Epithelial cell of prostate (primary cell): ENCODE data around the gene PCBP2.
"Not testable (repeated sequence)": the region's sequence is repeated elsewhere in the genome, so short reads cannot be mapped to it uniquely, and the experiment has no call there.

ENCODE experiments used
- DNase-seq: peaks from one replicate; pipeline ENCODE4 v3.0.0-alpha.2; 2011; ENCODE audit warnings: low read depth, low spot score
- H3K27ac ChIP-seq: fragments of 450-650 bp; 2 replicates; pipeline ENCODE4 v1.5.1; 2017; ENCODE audit warnings: mild to moderate bottlenecking

Gene PCBP2

DNA sequence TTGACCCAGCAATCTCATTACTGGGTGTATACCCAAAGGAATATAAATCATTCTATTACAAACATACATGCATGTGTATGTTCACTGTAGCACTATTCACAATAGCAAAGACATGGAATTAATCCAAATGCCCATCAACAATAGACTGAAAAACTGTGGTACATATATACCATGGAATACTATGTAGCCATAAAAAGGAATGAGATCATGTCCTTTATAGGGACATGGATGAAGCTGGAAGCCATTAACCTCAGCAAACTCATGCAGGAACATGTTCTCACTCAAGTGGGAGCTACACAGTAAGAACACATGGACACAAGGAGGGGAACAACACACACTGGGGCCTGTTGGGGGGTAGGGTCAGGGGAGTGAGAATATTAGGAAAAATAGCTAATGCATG is 12.3 kb upstream of the PCBP2 start:
- H3K27ac ChIP-seq, DNase-seq: not testable (repeated sequence)

DNA sequence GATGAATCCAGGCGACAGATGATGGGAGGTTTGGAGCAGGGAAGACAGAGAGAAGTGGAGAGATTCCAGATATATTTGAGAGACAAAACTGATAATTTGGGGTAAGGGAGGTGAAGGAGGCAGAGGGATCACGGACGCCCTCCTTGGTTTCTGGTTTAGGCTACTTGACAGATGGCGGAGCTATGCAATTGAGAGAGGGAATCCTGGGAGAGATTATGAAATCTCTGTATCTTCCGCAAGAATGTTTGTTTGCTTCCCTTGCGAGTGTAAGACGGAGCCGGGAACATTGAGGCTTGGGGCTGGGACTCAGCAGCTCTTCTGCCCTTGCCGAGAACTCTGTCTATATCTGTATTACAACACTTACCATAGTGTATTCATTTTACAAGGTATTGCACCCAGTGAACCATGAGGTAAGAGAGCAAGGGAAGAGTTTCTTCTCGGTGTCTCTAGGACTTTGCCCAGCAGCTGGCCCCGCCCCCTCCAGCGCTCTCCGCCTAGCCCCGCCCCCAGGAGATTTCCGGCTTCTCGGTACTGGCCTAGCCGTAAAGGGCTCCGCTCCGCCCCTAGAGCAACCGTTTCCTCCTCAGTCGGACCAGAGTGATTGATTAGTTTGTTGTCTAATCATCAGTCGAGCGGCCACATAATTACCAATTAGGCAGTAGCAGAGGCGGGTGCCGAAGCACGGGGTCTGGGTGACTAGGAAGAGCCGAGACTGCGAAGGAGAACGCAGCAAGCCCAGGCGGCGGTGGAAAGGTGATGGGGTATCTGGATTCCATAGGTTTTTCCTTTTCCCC is 10.7 kb upstream of the PCBP2 start, which contains the start of gene PRR13:
TSS of gene PRR13 (plus strand) at position 695 of the 794 bp plus-strand sequence. CDS start 981 bp downstream, outside the sequence.
- H3K27ac ChIP-seq, result peak within 1 kb of the TSS; percentile 89
- peak; percentile 96 for DNase-seq

DNA sequence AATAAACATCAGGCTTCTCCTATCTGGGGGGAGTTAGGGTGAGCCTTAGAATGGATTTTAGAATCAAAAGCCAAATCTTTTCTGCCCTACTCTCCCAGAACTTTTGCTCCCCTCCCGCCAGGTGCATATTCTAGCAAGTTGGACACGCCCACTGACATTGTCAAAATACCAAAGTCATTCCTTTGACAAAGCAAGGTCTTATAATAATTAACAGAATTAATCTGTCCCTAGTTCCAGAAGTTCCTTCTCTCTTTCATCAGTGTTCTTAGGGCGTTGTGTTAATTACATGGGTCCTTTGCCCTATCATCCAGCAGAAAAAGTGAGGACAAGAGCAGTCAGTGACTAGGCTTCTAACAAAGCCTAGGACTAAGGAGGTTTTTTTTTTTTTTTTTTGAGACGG is 7.9 kb upstream of the PCBP2 start:
- no peak overlapping the region for H3K27ac ChIP-seq
- no peak for DNase-seq

DNA sequence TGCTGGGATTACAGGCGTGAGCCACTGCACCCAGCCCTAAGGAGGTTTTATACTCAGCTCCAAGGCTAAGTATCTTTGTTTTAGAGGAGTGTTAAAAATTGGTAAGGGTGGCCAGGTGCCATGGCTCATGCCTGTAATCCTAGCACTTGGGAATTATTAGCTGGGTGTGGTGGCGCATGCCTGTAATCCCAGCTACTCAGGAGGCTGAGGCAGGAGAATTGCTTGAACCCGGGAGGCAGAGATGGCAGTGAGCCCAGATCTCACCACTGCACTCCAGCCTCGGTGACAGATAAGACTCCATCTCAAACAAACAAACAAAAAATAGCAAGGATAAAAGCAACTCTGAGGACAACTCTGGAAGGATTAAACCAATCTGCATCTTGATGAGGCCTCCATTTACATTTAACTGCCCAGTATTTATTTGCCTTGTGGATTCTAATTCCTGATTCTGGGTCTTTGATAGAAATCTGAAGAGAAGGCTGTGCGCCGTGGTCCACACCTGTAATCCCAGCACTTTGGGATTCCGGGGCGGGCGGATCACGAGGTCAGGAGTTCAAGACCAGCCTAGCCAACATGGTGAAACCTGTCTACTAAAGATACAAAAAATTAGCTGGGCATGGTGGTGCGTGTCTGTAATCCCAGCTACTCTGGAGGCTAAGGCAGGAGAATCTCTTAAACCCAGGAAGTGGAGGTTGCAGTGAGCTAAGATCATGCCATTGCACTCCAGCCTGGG is 7.1 kb upstream of the PCBP2 start:
- not testable (repeated sequence) for DNase-seq, H3K27ac ChIP-seq

DNA sequence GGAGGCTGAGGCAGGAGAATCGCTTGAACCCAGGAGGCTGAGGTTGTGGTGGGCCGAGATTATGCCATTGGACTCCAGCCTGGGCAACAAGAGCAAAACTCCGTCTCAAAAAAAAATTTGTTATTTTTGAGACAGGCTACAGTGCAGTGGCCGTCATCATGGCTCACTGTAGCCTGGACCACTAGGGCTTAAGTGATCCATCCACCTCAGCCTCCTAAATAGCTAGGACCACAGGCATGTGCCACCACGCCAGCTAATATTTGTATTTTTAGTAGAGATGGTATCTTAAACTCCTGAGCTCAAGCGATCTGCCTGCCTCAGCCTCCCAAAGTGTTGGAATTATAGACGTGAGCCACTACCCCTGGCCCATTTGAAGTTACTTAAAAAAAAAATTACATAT is 966 bp upstream of the PCBP2 start:
- no peak for DNase-seq
- no peak overlapping the region for H3K27ac ChIP-seq

DNA sequence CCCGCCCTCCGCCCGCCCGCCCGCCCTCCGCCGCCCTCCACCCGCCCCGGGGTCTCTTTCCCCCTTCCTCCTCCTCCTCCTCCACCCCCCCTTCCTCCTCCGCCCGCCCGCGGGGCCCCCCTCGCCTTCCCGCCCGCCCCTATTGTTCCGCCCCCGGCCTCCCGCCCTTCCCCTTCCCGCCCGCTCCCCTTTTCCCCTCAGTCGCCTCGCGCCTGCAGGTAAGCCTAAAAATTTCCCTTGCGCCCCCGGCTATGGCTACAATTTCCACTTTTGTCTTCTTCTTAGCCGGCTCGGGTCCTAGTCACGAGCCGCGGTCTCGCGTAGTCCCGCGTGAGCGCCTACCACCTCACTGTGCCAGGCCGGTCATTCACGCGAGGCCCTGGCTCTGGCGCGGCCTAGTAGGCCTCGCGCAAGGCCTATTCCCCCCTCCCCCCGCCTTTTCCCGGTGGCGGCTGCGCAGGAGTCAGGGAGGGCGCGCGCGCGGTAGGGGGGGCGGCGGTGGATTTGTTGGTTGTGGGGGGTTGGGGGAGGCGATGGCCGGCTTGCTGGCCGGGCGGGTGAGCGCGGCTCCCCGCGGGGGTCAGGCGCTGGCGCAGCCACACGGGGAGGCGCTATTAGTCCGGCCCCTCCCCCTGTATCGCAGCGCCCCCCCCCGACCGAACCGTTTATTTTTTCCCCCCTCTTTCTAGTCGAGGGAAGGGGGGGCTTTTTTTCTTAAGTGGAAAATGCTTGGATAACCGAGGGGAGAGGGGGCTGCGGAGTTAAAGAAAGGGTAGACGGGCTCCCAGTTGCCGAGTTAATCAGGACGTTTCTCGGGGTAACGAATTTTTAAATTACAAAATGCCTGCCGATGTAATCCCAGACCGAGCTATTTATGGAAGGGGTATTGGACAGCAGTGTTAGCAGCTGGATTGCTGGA is 516 bp downstream of the PCBP2 start:
- no peak for DNase-seq
- H3K27ac ChIP-seq, result peak overlapping the region; percentile 76

DNA sequence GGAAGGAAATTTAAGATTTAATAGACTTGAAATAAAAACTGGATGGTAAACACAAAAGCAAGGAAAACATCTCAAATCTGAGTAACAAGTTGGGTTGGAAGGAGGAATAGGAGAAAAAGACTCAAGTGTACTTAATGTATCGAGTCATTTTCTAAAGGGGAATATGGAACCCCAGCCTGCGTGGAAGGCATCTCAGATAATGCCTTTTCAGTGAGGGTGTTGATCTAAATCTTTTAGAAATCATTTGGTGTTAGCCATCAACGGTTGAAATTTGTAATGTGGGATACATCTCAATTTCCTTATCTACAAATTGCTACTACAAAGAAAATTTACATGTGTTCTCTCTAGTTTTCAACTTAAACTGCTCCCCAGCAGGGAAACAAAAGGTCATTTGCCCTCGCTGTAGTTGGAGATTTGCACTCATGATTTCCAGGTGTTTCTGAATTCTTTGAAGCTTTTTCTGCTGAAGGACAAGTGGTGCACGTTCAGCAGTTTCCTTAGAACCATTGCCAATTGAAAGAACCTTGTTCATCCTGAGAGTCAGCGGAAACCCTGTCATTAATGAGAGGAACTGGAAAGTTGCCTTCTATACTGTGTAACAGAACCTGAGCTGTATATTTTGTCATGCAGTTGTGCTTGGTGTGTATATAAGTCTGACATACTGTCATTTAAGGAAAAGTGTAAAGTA is 2.2 kb downstream of the PCBP2 start:
- H3K27ac ChIP-seq, result no peak overlapping the region
- no peak for DNase-seq

DNA sequence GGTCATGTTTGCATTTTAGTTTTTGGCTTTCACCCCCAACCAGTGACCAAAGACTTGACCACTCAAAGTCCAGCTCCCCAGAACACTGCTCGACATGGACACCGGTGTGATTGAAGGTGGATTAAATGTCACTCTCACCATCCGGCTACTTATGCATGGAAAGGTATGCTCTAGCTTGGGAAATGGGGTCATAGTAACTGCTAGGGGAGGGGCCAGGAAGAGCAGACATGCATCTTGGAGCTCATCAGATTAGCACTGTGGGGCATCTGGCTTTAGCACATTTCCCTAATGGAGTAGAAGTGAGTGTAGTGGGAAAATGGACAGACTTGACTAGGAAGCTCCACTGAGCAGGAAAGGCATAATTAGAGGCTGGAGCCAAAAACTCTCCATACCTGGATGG is 2.8 kb downstream of the PCBP2 start:
- DNase-seq, result no peak
- H3K27ac ChIP-seq, result no peak overlapping the region

DNA sequence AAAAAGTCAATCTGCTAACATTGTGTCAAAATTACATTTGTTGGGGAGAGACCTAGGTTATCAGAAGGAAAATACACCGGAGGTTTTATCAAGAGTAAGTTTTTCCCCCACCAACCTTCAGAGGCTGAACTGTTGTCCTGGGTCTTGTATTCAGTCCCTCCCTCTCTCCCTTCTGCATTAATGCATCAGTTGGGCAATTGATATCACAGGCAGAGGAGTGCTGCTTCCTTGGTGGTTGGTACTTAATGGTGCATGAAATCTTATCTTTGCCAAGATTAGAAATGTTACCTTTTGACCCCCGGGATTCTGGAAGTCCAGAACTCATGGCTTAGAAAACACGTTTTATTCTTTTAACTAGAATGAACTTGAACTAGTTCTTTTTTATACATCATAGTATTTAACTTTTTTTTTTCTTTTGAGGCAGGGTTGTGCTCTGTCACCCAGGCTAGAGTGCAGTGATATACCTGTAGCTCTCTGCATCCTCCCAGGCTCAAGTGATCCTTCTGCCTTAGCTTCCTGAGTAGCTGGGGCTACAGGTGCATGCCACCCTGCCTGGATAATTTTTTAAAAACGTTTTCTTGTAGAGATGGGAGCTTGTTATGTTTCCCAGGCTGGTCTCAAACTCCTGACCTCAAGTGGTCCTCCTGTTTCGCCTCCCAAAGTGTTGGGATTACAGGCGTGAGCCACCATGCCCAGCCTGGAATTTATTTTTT is 4.9 kb downstream of the PCBP2 start:
- DNase-seq, result no peak
- H3K27ac ChIP-seq, result no peak overlapping the region

DNA sequence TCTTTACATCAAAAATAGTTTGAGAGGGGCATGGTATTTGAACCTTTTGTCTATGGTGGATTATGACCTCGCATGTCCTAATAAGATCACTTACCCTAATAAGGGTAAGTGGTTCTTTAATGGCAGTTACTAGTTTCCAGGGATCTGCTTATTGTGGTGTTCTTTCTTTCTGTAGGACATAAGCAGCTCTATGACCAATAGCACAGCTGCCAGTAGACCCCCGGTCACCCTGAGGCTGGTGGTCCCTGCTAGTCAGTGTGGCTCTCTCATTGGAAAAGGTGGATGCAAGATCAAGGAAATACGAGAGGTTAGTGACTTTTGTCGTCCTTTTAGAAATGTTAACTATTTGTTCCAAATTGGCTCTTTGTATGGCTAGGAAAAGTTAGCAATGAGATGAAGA is 7.2 kb downstream of the PCBP2 start:
- no peak for DNase-seq
- H3K27ac ChIP-seq, result no peak overlapping the region

DNA sequence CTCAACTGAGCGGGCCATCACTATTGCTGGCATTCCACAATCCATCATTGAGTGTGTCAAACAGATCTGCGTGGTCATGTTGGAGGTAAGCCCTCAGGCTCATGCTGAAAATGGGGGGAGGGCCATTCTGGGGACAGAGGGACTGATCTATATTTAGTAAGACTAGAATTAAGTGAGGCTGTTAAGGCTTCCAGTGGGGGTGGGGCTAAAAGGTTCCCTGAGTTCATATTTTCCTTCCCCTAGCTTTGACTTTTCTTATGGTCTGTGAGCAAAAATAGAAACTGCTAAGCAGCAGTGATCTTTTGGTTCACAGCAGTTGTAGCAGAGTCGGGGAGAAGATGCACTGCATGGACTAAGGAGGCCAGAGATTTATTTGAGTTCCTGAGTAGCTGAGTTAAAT is 9.2 kb downstream of the PCBP2 start:
- no peak for DNase-seq
- H3K27ac ChIP-seq, result no peak overlapping the region

DNA sequence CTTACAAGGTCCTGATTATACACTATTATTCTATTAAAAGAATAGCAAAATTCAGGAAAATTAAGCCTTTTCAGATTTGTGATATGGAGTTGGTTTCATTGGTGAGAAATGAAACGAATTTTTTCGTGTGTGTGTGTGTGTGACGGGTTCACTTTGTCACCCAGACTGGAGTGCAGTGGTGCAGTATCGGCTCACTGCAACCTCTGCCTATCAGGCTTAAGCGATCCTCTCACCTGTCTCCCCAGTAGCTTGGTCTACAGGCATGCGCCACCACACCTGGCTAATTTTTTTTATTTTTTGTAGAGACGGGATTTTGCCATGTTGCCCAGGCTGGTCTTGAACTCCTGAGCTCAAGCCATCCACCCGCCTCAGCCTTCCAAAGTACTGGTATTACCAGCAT is 9.7 kb downstream of the PCBP2 start:
- H3K27ac ChIP-seq, result no peak overlapping the region
- DNase-seq, result no peak

DNA sequence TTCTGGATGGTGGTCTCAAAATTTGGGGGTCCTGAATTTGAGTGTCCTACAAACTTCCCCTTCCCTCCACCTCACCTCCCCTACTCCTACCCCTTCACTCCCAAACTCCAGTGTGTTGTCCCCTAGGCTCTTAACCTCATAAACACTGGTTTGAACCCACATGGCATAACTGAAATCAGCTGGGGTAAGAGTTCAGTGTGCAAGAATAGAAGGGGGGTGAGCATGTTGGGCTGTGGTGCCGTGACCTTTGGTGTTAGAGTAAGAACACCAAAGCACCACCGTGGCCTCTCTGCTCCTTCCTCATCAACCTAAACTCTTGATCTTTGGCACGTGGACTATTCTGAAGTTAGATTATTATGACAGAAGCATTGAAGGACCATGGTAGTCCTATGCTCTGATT is 11.0 kb downstream of the PCBP2 start:
- no peak for DNase-seq
- H3K27ac ChIP-seq, result peak overlapping the region; percentile 16

DNA sequence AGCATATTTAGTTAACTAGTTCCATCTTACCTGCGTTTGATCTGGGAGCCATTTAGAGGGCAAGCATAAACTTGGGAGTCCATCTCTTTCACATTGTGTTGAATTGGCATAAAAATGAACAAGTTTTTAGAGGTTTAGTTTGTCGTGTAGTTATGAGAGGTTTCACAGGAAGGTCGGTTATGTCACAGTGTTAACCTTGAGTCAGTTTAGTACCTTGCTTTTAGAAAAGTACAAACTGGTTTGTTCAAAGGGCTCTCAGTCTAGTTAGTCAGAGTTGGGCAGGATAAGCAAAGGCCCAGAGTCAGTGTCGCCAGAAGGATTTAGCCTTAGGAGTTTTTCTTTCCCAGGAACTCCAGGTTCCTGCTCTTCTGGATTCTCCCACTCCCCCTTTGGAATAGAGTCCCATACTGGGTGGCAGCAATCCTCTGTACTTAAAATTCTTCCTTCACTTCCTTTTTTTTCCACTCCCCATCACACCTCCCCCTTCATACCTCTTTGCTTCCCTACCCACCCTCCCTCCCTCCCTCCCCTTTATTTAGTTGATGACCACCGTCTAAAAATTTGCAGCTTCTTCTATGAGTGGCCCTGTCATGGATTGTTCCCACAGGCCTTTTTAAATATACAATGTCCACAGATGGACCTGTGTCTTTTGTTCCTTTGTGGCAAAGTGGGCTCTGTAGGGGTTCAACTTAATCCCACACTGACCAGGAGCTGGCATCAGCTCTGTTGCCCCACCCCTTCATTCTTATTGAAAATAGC is 12.1 kb downstream of the PCBP2 start:
- H3K27ac ChIP-seq, result peak overlapping the region; percentile 16

DNA sequence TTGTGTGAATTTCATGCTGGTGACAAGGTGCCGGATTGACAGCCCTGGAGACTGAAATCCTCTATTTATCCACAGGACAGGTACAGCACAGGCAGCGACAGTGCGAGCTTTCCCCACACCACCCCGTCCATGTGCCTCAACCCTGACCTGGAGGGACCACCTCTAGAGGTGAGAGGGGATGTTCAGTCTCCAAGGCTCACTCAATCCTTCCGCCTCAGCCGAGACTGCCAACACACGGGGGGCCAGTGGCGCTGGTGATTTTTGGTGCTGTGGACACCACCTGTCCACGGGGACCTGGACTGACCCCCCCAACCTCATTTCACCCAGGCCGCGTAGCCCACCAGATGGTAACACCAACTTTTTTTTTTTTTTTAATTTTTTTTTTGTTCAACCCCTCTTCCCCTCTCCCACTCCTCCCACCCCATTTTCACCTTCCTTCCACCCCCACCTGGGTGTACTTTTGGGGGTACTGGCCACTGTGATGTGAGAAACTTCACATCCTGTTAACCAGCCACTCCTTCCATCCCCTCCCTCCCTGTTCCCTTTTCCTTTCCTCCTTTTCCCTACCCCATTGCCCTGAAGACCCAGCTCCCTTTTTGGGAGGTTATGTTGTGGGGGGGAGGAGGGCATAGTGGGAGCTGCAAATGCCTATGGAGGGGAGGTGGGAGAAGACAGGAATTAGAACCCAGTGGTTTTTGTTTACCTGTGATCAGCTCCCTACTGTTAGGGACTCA is 12.9 kb downstream of the PCBP2 start:
- no peak for DNase-seq
- H3K27ac ChIP-seq, result peak overlapping the region; percentile 62

More for the DNA sequence above, 12.1 kb downstream of the PCBP2 start:
- DNase-seq, result no peak

DNA sequence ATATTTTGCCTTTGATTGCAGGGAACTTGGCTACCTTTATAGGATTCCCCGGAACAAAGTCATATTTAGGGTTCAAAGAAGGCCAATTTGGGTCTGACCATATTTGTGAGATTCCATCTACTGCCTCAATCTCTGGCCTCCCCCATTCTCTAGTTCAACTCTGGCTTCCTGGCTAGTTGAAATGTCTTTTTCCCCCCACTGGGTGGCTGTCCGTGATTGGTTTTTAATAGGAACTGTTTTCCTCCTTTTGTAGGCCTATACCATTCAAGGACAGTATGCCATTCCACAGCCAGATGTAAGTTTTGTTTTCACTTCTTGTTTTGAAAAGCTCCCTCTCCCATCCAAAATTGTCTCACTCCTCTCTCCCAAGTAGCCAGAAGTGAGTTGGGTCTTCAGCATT is 13.8 kb downstream of the PCBP2 start:
- no peak for DNase-seq
- H3K27ac ChIP-seq, result peak overlapping the region; percentile 62

DNA sequence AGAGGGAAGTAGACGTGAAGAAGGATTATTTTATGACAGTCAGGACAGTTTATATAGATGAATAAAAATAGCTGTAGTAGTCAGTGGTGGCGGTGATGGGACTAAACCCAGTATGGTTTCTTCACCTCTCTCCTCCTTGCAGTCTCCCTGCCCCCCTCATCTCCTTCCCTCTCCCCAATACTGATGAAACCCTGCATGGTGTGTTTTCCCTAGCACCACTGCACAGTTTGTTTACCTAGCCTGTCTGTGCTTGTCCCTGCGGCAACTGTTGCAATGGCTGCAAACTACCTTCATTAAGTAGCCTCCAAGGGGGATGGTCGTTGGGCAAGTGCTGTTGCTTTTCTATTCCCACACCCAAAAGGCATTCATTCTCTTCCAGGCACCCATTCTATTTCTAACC is 14.7 kb downstream of the PCBP2 start:
- peak overlapping the region; percentile 62 for H3K27ac ChIP-seq
- DNase-seq, result peak; percentile 52

DNA sequence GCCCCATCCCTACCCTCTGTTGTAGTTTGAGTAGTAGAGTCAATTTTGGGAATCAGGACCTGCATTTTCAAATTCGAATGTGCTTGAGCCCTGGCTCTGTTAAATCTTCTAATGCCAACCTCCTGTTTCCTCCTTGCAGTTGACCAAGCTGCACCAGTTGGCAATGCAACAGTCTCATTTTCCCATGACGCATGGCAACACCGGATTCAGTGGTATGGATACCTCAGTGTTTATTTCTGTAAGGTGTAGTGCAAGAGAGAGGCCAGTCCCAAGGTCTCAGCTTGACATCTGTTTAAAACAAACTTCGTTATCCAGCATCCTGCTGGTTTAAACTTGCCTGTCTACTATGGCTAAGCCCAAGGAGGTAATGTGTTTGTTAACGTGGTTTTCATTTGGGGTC is 15.2 kb downstream of the PCBP2 start:
- H3K27ac ChIP-seq, result peak overlapping the region; percentile 62
- DNase-seq, result no peak
